UCSD-AML1 (cell line): Measurements from ENCODE around the gene MAP1LC3A.
"Not testable (repeated sequence)": the region's sequence is repeated elsewhere in the genome, so short reads cannot be mapped to it uniquely, and the experiment has no call there.

Experiments
- DNase-seq: peaks from one replicate; lab custom pipeline; 2025; ENCODE audit not compliant: unreplicated experiment; lab: John Stamatoyannopoulos, UW

The MAP1LC3A gene

GRCh38 chr20:34558320-34559218 lies at the start of gene MAP1LC3A:
Gene MAP1LC3A, plus strand, starts transcription at chr20:34558718. Its CDS starts 151 bp downstream, at chr20:34558869.
- DNase-seq = no peak

- no peak for DNase-seq
These were observed 47.9 kb upstream of the MAP1LC3A start for GRCh38 chr20:34510575-34510974.

GRCh38 chr20:34511891-34512265 lies 46.6 kb upstream of the MAP1LC3A start:
- no peak for DNase-seq

GRCh38 chr20:34512266-34512954 lies 46.1 kb upstream of the MAP1LC3A start:
- no peak for DNase-seq

GRCh38 chr20:34512955-34513419 lies 45.5 kb upstream of the MAP1LC3A start:
- DNase-seq = no peak

GRCh38 chr20:34514034-34514433 lies 44.5 kb upstream of the MAP1LC3A start:
- DNase-seq = not testable (repeated sequence)

GRCh38 chr20:34514897-34515483 lies 43.5 kb upstream of the MAP1LC3A start:
- DNase-seq = no peak

GRCh38 chr20:34515484-34516246 lies 42.9 kb upstream of the MAP1LC3A start:
- peak; percentile 70 for DNase-seq

- peak; percentile 92 for DNase-seq
These were observed 42.0 kb upstream of the MAP1LC3A start, which contains the start of gene DYNLRB1 for GRCh38 chr20:34516247-34517113. Gene DYNLRB1, plus strand, starts transcription at chr20:34516422. Its CDS starts 37 bp downstream, at chr20:34516459.

- no peak for DNase-seq
These were observed 41.4 kb upstream of the MAP1LC3A start for GRCh38 chr20:34517114-34517505.

- DNase-seq = not testable (repeated sequence)
These were observed 39.7 kb upstream of the MAP1LC3A start for GRCh38 chr20:34518863-34519262.

- DNase-seq = not testable (repeated sequence)
These were observed 38.7 kb upstream of the MAP1LC3A start for GRCh38 chr20:34519841-34520240.

- peak; percentile 46 for DNase-seq
These were observed 35.3 kb upstream of the MAP1LC3A start for GRCh38 chr20:34522969-34523871.

- DNase-seq = no peak
These were observed 34.1 kb upstream of the MAP1LC3A start for GRCh38 chr20:34524426-34524825.

- DNase-seq = no peak
These were observed 33.2 kb upstream of the MAP1LC3A start for GRCh38 chr20:34525342-34525708.

GRCh38 chr20:34525709-34526416 lies 32.7 kb upstream of the MAP1LC3A start:
- DNase-seq = no peak

- no peak for DNase-seq
These were observed 32.1 kb upstream of the MAP1LC3A start for GRCh38 chr20:34526466-34526865.

GRCh38 chr20:34527016-34527415 lies 31.5 kb upstream of the MAP1LC3A start:
- no peak for DNase-seq
